TTC549 (cell line): ENCODE data around the gene INSC.

Source experiments
- FAIRE-seq: peaks from 2 replicates; lab custom pipeline; 2012; peaks lifted over from hg19 to GRCh38; lab: Jason Lieb, UNC

The INSC gene

DNA sequence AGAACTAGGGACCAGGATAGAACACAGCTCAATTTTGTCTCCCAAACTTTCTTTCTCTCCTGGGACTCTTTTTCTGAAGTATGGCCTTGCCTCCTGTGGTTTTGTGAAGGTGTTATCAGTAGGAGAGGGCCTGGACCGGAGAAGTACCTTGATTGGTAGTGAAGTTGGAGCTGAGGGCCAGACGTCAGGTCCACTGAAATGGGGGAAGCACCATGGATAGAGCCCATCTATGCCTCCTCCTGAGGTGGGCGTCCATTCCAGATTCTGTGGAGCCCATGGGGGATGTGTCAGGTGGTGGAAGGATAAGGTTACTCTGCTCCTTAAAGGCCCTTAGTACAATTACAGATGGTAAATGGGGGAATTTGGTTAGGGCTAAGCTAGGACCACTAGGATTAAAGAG is 109.7 kb downstream of the INSC start:
- no peak for FAIRE-seq

DNA sequence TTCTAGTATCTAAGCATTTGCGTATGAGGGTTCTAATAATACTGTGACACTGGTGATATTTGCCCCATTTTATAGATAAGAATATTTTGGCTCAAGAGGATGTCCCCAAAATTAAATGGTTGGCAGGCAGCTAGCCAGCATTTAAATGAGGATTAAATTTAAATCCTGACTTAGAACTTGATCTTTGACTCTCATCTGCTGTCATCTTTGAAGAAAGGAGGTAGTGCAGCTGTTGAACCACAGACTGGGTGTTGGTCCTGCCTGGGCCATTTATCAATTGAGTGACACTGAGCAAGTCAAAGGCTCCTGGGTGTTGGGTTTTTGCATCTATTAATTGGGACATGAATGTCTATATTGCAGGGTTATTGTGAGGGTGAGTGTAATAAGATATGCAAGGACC is 112.3 kb downstream of the INSC start:
- FAIRE-seq: no peak

DNA sequence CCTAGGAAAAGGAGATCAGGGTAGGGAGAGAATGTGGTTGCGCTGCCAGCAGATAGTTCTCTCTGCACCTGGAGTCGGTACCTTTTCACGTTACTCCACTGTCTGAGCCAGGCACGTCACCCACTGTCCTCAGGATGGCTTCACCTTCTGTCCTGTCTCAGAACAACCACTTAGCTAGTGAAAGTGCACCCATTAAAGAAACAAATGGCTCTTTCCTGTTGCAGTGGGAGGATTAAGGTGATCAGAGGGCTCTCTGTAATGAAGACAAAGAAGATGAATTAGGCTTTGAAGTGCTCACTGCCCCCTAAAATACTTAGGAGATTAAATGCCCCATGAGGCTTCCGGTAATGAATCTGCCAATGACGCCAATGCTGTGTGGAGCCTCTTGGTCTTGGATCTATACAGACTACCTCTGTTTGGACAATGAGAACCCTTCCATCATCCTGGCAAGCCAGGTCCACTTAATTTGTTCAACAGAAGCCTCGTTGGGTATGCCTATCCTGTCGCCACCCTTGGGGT is 113.7 kb downstream of the INSC start:
- no peak for FAIRE-seq

DNA sequence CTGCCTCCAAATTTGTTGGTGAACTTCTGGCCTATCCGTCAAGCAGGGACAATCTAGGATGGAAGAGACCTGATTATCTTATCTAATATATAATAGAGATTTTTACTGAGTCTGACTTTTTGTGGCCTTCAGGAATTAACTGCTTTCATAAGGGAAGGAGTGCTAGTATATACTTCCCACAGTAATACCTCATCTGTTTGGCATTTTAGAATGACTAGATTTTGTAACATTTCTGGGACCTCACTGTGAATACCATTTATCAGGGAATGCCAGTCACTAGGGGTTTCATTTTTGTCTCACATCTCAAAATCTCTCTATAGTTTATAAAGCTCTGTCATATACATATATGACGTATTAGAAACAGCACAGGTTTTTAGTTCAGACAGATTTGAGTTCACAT is 114.3 kb downstream of the INSC start:
- no peak for FAIRE-seq

DNA sequence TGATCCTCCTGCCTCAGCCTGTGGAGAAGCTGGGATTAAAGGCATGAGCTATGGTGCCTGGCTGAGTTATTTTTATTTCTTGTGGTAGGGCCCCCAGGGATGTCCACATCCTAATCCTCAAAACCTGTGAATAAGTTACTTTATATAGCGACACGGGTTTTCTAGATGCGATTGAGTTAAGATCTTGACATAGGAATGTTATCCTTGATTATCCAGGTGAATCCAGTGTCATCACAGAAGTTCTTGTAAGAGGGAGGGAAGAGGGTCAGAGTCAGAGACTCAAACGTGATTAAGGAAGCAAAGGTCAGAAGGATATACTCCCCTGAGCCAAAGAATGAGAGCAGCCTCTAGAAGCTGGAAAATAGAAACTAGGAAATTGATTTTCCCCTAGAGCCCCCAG is 117.8 kb downstream of the INSC start:
- no peak for FAIRE-seq

DNA sequence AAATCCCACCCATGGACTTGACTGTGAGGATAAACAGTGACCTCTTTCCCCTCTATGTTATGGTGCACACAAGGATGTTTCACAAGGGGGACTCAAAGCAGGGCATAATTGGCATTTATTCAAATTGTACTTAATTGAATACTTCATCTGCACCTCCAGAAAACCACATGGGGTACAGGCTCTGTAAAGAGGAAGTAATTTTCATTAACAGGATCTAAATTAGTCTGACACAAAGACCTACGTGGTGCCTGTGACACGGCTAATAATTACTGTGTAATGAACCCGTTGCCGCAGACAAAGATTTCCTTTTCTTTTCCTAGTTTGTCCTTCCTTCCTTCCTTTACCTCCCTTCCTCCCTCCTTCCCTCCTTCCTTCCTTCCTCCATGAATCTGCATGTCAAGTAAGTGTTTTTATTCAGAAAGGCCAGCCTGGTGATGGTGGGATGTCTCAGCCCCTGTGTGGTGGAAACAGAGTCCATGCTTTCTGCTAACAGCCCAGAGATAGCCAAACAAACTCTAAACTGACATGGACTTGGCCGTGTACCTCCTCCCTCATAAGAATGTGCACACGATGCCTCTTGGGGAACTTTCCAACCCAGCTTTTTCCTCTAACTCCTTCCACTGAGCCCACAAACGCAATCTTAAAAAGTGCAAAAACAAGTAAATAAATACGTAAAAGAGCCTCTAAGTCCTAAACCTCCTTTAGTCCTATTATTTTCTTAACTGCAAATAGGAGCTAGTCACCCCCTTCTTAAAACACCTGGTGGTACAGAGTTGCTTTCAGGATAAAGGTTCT is 118.8 kb downstream of the INSC start:
- no peak for FAIRE-seq

DNA sequence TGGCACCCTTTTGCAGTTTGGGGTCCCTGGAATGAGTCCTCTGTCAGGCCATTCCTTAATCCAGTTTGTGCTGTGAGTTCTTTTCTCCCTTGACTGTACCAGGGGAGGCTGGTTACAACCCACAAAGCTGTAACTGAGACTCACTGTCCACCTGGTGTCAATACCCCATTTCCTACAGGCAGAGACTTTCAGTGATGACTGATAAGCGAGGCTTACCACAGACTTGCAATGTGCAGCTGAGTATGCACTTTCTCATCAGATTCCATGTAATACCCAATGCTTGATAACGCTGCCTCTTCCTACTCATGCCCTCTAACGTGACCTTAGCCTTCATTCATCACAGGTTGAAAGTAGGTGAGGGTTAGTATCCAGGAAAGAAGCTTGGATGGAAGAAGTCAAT is 120.1 kb downstream of the INSC start:
- FAIRE-seq: no peak

DNA sequence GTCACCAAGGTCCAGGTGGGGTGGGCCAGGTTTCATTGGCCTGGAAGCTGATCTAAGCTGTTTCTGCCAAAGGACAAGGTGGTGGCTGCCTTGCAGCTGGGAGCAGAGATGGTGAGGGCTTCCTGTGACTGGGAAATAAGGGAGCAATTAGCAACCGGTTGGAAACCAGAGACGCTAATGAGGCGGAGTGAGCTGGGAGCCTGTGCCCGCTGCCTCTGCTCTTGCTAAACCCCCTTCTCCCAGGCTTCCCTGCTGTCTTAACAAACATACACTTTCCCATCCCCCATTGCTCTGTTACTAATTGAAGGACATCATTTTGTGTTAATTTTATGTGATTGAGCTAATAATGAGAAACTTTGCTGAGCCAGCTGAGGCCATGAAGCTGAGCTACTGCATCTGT is 121.8 kb downstream of the INSC start:
- no peak for FAIRE-seq

DNA sequence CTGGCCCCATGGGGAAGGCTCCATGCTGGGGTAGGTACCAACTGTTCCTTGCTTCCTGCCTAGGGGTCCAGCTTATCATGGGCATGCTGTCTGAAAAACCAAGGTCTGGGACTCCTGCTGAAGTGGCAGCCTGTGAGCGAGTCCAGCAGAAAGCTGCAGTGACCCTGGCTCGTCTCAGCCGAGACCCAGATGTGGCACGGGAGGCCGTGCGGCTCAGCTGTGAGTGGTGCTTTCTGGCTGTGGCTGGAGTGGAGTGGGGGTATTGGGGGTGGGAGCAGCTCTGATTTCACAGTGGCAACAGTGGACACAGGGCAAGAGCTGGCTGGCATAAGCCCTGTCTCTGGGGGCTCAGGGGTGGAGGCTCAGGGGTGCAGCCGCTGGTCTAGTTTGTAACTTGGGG is 124.1 kb downstream of the INSC start:
- no peak for FAIRE-seq

DNA sequence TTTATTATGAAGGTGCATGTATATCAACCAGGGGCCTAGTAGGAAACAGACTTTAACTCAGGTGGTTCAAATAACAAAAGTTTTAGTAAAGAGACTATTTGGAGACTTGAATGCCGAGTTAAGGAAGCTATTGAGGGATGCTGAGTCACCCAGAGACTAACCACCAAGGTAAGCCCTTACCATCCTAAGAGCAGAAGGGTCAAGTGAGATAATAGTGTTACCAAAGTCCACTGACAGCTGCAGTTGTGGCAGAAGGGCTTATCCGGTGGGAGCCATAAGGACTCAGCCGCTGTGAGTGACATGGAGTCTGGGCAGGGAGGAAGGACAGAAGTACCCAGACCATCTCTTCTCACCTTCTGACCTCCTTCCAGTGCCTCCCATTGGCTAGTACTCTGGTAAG is 134.0 kb downstream of the INSC start:
- FAIRE-seq: no peak

DNA sequence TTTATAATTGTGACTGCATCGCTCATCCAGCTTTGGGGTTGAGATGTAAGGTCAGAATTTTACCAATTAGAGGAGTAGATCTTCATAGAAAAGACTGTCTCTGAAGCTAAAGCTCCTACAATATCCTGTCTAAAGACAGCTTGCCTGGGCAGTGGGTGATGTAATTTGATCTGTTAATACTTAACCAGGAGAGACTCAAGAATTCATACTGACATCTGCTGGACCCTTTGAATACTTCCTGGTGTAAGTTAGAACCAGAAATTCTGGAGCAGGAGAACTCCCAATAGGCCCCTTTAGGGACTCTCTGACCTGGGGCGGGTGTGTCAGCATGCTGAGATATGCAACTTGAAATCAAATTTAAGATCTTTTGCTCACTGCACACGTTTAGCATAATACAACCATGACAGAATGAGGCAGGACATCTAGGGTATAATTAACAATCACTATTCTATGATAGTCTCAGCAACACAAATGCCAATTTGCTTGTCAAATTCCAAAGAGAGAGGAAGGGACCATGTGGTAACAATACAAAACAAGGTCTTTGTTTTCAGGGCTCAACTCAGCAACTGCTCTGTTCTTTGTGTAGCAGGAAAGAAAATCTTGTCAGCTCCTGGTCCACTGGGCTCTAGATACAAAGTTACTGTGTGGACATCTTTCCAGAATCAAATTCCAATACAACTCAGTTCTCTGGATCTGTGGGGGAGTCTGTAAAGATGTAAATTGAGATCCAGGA is 143.9 kb downstream of the INSC start:
- no peak for FAIRE-seq

DNA sequence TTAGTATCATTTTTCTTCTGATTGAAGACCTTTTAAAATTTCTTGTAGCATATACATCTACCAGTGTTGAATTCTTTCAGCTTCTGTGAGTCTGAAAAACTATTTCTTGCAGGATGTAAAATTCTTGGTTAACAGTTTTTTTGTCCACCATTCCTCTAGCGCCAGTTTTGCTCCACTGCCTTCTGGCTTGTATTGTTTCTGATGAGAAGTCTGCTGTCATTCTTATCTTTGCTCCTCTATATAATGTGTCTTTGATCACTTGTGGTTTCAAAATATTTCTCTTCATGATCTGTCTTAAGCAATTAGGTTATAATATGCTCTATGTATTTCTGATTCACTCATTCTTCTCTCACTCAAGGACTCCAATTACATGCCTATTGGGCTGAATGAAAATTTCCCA is 152.3 kb downstream of the INSC start:
- no peak for FAIRE-seq

DNA sequence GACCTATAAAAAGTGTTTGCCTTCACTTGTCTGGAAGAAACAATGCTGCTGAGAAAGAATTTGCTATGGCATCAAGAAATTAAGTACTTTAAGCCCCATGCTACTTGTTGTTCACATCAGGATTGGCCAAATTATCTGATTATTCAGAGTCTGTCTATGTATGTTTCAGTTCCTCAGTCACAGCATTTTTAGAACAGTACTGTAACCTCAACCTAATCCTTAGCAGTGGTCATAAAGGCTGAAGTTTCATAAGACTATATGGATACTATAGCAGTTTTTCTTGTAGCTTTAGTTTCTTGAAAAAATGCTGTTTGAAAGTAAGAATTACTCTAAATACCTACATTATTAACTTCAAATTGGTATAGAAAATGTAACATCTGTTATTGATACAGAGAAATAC is 153.9 kb downstream of the INSC start:
- FAIRE-seq: no peak

DNA sequence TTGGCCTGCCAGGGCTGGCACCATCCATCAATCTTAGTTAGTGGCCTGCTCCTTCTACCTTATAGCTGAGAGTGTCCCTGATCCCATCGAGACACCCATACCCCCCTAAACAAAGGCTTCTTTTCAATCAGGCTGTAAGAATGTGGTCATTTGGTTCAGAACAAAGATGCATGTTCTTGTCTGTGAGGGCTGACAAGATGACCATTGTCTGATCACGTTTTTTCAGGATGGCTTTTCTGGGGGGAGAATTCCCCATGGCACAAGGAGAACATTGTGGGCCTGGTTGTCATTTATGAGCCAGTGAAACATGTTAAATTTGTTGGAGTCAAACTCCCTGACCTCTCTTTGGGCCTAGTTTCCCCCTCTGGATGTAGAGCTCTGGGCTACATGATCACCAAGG is 160.4 kb downstream of the INSC start:
- no peak for FAIRE-seq

DNA sequence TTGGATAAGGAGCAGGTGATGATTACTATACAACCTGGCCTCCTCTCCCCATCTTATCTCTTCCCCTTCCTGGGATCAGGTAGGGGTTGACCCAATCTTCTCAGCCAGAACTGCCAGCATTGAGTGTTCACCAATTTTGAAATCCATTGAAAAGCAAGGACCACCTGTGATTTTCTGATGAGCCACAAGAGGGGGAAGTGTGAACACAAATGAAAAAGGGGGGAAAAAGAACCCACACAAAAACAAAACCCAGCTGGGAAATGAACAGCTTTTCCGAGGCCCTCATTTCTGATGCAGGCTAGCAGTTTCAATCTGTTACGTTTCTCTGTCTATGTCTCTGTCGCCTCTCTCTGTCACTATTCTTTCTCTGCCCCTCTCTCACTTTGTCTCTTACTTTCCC is 161.9 kb downstream of the INSC start:
- no peak for FAIRE-seq

DNA sequence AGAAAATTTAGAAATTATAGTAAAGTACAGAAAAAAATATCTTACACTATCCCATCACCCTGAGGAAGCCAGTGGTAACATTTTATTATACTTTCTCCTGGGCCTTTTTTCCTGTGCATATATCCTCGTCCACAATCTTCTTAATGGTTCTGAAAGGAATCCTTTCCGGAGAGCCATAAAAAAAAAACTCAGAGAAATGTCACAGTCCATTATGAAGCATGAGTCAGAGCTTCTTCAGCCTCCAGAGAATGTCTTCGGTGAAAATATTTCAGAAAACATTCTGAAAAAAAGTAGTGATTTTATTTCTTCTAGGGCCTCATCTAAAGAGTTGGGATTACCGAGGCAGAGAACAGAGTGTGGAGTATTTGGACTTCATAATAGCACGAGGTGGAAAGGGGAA is 163.4 kb downstream of the INSC start:
- no peak for FAIRE-seq

DNA sequence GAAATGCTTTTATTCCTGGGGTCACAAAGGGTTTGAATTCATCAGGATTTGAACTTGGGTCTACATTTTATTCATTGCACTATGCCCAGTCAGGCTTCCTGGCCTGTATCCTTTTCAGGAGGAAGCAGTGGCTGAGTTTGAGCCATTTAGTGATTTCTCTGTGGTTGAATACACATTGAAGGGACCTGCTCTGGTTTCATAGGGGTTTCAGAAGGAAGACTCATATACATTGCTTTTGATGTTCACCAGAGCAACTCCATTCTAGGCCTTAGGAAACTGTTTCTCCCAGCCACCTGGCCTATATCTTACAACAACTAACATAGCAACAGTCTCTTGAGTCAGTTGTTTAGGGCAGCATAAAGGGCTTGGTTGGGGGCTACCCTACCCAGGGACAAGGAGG is 165.7 kb downstream of the INSC start:
- FAIRE-seq: no peak

DNA sequence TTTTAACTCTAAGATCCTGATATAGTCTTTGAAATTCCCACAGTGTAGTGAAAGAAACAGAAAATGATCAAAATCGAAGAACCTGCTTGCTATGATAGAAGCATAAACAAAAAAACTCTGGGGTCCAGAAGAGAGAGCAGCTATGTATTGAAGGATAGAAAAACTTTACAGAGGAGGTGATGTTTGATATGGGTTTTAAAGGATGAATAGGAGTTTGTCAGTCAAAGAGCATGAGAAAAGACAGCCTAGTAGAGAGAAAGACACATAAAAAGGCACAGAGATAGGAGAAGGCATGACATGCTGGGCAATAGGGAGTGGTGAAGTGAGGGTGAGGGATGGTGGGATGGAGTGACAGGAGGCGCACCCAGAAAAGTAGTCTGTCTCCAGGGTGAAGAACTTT is 168.0 kb downstream of the INSC start:
- FAIRE-seq: no peak

DNA sequence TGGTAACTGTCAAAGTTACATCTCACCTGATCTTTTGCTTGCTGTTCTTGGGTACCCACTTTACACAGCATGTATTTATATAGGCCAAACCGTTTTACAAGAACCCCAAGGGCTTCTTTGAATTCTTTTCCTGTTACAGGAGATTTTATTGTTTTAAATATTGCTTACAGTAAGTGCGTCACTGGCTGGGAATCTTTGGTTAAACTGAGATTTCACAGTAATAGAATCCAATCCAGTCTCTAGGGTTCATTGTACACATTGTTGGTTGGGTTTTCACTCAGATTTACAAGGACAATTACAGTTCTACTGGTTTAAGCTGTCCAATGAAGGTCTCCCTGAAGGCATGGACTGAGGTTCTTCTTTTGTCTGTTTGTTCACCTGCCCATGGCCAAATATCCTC is 171.7 kb downstream of the INSC start:
- FAIRE-seq: no peak

DNA sequence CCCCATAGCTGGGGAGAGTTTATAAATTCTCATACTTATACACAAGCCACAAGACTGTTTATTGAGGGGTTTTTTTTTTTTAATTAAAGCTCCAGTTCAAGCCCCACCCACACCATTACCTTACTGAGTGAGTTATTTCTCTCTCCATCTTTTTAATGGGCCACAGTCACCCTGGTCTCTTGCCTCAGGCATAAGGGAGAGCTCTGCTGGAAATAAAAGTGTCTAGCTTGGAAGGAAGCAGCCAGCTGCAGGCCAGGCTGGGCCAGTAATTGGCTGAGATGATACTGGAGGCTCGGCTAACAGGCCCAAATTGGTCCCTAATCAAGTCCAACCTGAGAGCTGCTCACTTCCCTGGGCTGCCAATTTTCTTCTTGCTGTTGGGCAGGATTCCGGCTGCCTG is 174.1 kb downstream of the INSC start:
- FAIRE-seq: no peak

DNA sequence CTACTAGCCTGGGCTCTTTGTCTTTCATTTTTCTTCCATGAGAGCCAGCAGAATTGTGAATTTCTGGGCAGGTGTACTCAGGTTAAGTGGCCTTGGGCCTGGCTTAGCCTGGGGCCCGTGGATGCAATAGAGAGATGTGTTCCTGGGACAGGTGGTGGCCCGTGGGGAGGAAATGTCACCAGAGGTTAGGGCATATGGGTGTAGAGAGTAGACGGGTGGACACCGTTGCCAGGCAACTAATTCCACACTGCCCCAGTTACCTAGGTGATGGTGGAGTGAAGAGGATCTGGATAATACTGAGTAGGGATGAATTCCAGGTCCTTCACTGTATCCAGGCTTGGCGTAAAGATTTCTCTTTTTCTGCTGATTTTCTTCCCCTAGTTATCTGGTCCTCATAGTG is 175.0 kb downstream of the INSC start:
- FAIRE-seq: no peak

DNA sequence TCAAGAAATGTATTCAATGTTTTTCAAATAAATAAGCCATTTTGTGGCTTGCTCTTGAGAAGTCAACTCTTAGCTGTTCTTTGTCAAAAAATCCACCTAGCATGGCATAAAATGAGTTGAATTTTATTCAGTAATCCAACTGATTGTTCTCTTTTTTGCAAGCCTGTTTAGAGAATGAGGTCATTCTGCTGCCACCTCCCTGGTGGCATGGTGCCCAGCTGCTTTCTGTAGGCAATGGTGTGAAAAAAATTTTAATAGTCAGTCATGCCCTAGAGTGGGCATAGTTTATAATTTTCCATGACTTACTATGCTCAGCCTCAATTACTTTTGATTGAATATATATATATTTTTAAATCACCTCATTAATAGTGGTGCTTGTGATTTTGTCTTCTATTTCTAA is 177.2 kb downstream of the INSC start:
- no peak for FAIRE-seq

DNA sequence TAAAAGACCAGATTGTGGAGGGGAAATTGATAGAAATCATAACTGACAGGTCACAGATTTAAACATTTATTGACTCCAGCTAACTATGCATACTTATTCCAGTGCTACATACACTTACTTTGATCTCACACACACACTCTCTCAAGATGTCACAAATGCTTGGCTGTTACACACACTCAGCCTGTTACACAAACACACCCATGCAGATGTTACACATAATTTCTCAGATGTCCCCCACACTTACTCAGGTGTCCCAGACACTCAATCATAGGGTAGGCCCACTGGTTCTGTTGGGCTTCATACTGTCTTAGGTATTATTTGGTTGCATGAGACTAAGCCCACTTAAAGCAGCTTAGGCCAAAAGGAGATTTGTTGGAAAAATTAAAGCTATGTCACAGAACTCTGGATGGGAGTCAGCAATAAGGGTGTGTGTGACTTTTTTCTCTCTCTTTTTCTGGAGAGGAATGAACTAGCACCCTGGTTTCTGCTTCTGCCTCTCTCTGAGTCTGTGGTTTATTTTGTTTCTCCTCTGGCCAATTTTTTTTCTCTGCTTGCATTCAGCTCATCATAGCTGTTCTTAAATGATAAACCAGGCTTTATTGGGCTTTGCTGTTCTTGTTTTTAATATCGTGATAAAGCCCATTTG is 179.4 kb downstream of the INSC start:
- no peak for FAIRE-seq
